H9 (cell line): ENCODE results near the gene IFFO2. TPM values are rescaled to one million over a fixed set of nuclear protein-coding genes. Genes with fewer than 3 reads are reported as not detected.

Experiments
- DNase-seq: peaks from one replicate; pipeline ENCODE4 v3.0.0-alpha.2; 2017
- H2AFZ ChIP-seq: one replicate; pipeline ENCODE4 v1.6.1; 2013; ENCODE audit warnings: mild to moderate bottlenecking, low read length, control low read depth, moderate library complexity
- H2AK5ac ChIP-seq: 2 replicates; pipeline ENCODE4 v1.6.1; 2013; ENCODE audit warnings: low read length, control low read depth, mixed read lengths; ENCODE audit not compliant: insufficient read length
- H2BK120ac ChIP-seq: one replicate; pipeline ENCODE4 v1.6.1; 2013; ENCODE audit warnings: low read depth, mild to moderate bottlenecking, low read length, control low read depth, inconsistent platforms; ENCODE audit not compliant: poor library complexity, severe bottlenecking
- H2BK12ac ChIP-seq: 2 replicates; pipeline ENCODE4 v1.6.1; 2013; ENCODE audit warnings: low read length, control low read depth, mixed read lengths, low read depth; ENCODE audit not compliant: insufficient read length
- H2BK15ac ChIP-seq: 2 replicates; pipeline ENCODE4 v1.6.1; 2013; ENCODE audit warnings: low read depth, low read length, control low read depth
- H2BK20ac ChIP-seq: one replicate; pipeline ENCODE4 v1.6.1; 2013; ENCODE audit warnings: low read depth, mild to moderate bottlenecking, low read length, control low read depth, inconsistent platforms; ENCODE audit not compliant: poor library complexity, severe bottlenecking
- H2BK5ac ChIP-seq: 2 replicates; pipeline ENCODE4 v1.6.1; 2013; ENCODE audit warnings: low read length, control low read depth, mixed read lengths; ENCODE audit not compliant: insufficient read length
- H3K14ac ChIP-seq: 2 replicates; pipeline ENCODE4 v1.6.1; 2013; ENCODE audit warnings: low read length, control low read depth; ENCODE audit not compliant: insufficient read depth
- H3K18ac ChIP-seq: 2 replicates; pipeline ENCODE4 v1.6.1; 2013; ENCODE audit warnings: low read depth, mild to moderate bottlenecking, mixed read lengths, low read length, control low read depth; ENCODE audit not compliant: insufficient read length
- H3K23ac ChIP-seq: 2 replicates; pipeline ENCODE4 v1.6.1; 2013; ENCODE audit warnings: low read length, control low read depth, mixed read lengths, low read depth; ENCODE audit not compliant: insufficient read length
- H3K23me2 ChIP-seq: 2 replicates; pipeline ENCODE4 v1.6.1; 2013; ENCODE audit warnings: low read depth, mild to moderate bottlenecking, mixed read lengths, low read length, control low read depth; ENCODE audit not compliant: insufficient read length, poor library complexity, severe bottlenecking
- H3K27ac ChIP-seq: 2 replicates; pipeline ENCODE4 v1.5.1; 2013; ENCODE audit warnings: low read length, control low read depth, mixed read lengths, low read depth; ENCODE audit not compliant: insufficient read length
- H3K27me3 ChIP-seq: 2 replicates; pipeline ENCODE4 v1.6.1; 2013; ENCODE audit warnings: low read length, control low read depth, inconsistent platforms; ENCODE audit not compliant: insufficient read depth
- H3K4ac ChIP-seq: 2 replicates; pipeline ENCODE4 v1.6.1; 2013; ENCODE audit warnings: low read depth, mild to moderate bottlenecking, control low read depth, inconsistent platforms, low read length, moderate library complexity
- H3K4me1 ChIP-seq: 2 replicates; pipeline ENCODE4 v1.6.1; 2013; ENCODE audit warnings: low read length, control low read depth, inconsistent platforms; ENCODE audit not compliant: insufficient read depth
- H3K4me2 ChIP-seq: 2 replicates; pipeline ENCODE4 v1.6.1; 2013; ENCODE audit warnings: low read length, control low read depth, mixed read lengths; ENCODE audit not compliant: insufficient read length, insufficient read depth
- H3K56ac ChIP-seq: 2 replicates; pipeline ENCODE4 v1.6.1; 2013; ENCODE audit warnings: low read depth, mild to moderate bottlenecking, mixed read lengths, low read length, control low read depth; ENCODE audit not compliant: insufficient read length
- H3K79me1 ChIP-seq: 2 replicates; pipeline ENCODE4 v1.6.1; 2013; ENCODE audit warnings: low read depth, mild to moderate bottlenecking, moderate library complexity, low read length, control low read depth, inconsistent platforms; ENCODE audit not compliant: insufficient read depth, poor library complexity, severe bottlenecking
- H3K79me2 ChIP-seq: 2 replicates; pipeline ENCODE4 v1.6.1; 2013; ENCODE audit warnings: low read length, control low read depth, inconsistent platforms; ENCODE audit not compliant: insufficient read depth
- H3K9ac ChIP-seq: 2 replicates; pipeline ENCODE4 v1.6.1; 2013; ENCODE audit warnings: low read length, control low read depth, mixed read lengths; ENCODE audit not compliant: insufficient read length; ENCODE audit errors: extremely low read depth
- H3K9me3 ChIP-seq: one replicate; pipeline ENCODE4 v1.6.1; 2013; ENCODE audit warnings: low read depth, low read length, inconsistent platforms; ENCODE audit not compliant: control insufficient read depth
- H3T11ph ChIP-seq: one replicate; pipeline ENCODE4 v1.6.1; 2013; ENCODE audit warnings: mild to moderate bottlenecking, low read length, control low read depth, inconsistent platforms
- H4K20me1 ChIP-seq: one replicate; pipeline ENCODE4 v1.6.1; 2013; ENCODE audit not compliant: control insufficient read depth, insufficient read length, insufficient read depth
- H4K5ac ChIP-seq: 2 replicates; pipeline ENCODE4 v1.6.1; 2013; ENCODE audit warnings: low read depth, mild to moderate bottlenecking, mixed read lengths, low read length, control low read depth; ENCODE audit not compliant: insufficient read length
- H4K8ac ChIP-seq: replicated peaks from 2 replicates; pipeline ENCODE4 v1.6.1; 2013; ENCODE audit warnings: low read length, control low read depth, mixed read lengths, low read depth; ENCODE audit not compliant: insufficient read length
- H4K91ac ChIP-seq: 2 replicates; pipeline ENCODE4 v1.6.1; 2013; ENCODE audit warnings: low read depth, mild to moderate bottlenecking, moderate library complexity, mixed read lengths, low read length, control low read depth; ENCODE audit not compliant: insufficient read length
- H3K27ac Mint-ChIP-seq, 3 experiments: 2 replicates in 2 of 3; 3 replicates in 1 of 3; pipeline ENCODE4 v1.8.0; 2020 to 2021; ENCODE audit warnings: mixed read lengths in 3 of 3, mild to moderate bottlenecking in 1 of 3, moderate library complexity in 1 of 3
- H3K27me3 Mint-ChIP-seq: 2 replicates; pipeline ENCODE4 v1.8.0; 2021; ENCODE audit warnings: low read depth, mild to moderate bottlenecking, moderate library complexity, mixed read lengths
- H3K36me3 Mint-ChIP-seq, 3 experiments: 2 replicates in 2 of 3; 3 replicates in 1 of 3; pipeline ENCODE4 v1.8.0; 2020 to 2021; ENCODE audit warnings: low read depth in 3 of 3, mixed read lengths in 3 of 3; ENCODE audit not compliant: insufficient read depth in 1 of 3
- H3K4me1 Mint-ChIP-seq, 2 experiments: 2 replicates each; pipeline ENCODE4 v1.8.0; 2020; ENCODE audit warnings: mixed read lengths in 2 of 2
- H3K4me3 Mint-ChIP-seq, 2 experiments: 2 replicates in 1 of 2; 3 replicates in 1 of 2; pipeline ENCODE4 v1.8.0; 2020 to 2021; ENCODE audit warnings: mild to moderate bottlenecking in 2 of 2, mixed read lengths in 2 of 2, moderate library complexity in 1 of 2
- H3K9me3 Mint-ChIP-seq, 2 experiments: 2 replicates in 1 of 2; 3 replicates in 1 of 2; pipeline ENCODE4 v1.8.0; 2020; ENCODE audit warnings: mild to moderate bottlenecking in 2 of 2, mixed read lengths in 2 of 2, moderate library complexity in 1 of 2
- CTCF ChIP-seq: fragments of 200-600 bp; sonication (generic); conservative IDR thresholded peaks from 3 replicates; pipeline ENCODE4 v1.8.0; 2021; ENCODE audit warnings: antibody characterized with exemption, mild to moderate bottlenecking
- WGBS: extraction: QIAGEN DNeasy Blood & Tissue Kit; methylation state at CpG from one replicate; pipeline ENCODE4 v1.1.7; 2013; ENCODE audit warnings: missing lambda C conversion rate, low lambda C conversion rate, mixed read lengths; ENCODE audit not compliant: insufficient read length; ENCODE audit errors: extremely low coverage; 5-methylcytosine and 5-hydroxymethylcytosine counted together
- total RNA-seq: library from RNA; stranded (reverse); gene quantifications from 2 replicates; pipeline ENCODE4 v1.2.1, GENCODE V29; 2021

Gene IFFO2
- total RNA-seq, 1 experiment from 2014 or later, result 3.6 TPM

GRCh38 chr1:18959591-18959990 is 3.1 kb upstream of the IFFO2 start:
- no peaks in the 10 kb centered on the region for H3K79me1 ChIP-seq
- peaks cover 5% of the 10 kb centered on the region; the same call in 1 of the 2 replicates for H3K27me3 ChIP-seq
- no peak overlapping the region for H4K8ac ChIP-seq
- H3K27ac Mint-ChIP-seq, result no peak overlapping the region
- no peak overlapping the region for H2AK5ac ChIP-seq
- no peak overlapping the region for H3K4me3 Mint-ChIP-seq
- H3K9me3 Mint-ChIP-seq, result no peaks in the 10 kb centered on the region
- no peak overlapping the region for H4K5ac ChIP-seq
- H3K9ac ChIP-seq, result no peak overlapping the region
- no peak overlapping the region for H2BK5ac ChIP-seq
- no peak overlapping the region for H2BK20ac ChIP-seq
- H3K23me2 ChIP-seq, result peaks cover 5% of the 10 kb centered on the region
- no peak overlapping the region for H2BK12ac ChIP-seq
- H3K4me2 ChIP-seq, result no peak overlapping the region
- no peak for TF ChIP-seq CTCF
- H3T11ph ChIP-seq, result no peak overlapping the region
- H3K14ac ChIP-seq, result no peak overlapping the region
- H3K56ac ChIP-seq, result no peak overlapping the region
- H4K20me1 ChIP-seq, result no peaks in the 10 kb centered on the region
- peaks cover 59% of the 10 kb centered on the region for H3K27me3 Mint-ChIP-seq
- peaks cover 10 to 27% of the 10 kb centered on the region in 2 experiments for H3K4me1 Mint-ChIP-seq
- H3K9me3 ChIP-seq, result no peaks in the 10 kb centered on the region
- H3K36me3 Mint-ChIP-seq, result no peaks in the 10 kb centered on the region; a peak in 1 of 7 replicates
- H3K23ac ChIP-seq, result no peak overlapping the region
- no CpG with 5 or more reads among the region's 4 CpGs for WGBS
- no peaks in the 10 kb centered on the region; the same call in 1 of the 2 replicates for H3K4me1 ChIP-seq
- no peak overlapping the region for H2BK15ac ChIP-seq
- no peaks in the 10 kb centered on the region for H3K79me2 ChIP-seq
- no peak overlapping the region for H2BK120ac ChIP-seq
- H2AFZ ChIP-seq, result no peak overlapping the region
- no peak for DNase-seq
- no peak overlapping the region for H4K91ac ChIP-seq
- no peak overlapping the region for H3K27ac ChIP-seq
- no peak overlapping the region for H3K18ac ChIP-seq
- H3K4ac ChIP-seq, result no peak overlapping the region
